ENCODE measurements around the gene WDTC1. TPM values are rescaled to one million over a fixed set of nuclear protein-coding genes. Genes with fewer than 3 reads are reported as not detected.
"Not testable (repeated sequence)": the region's sequence is repeated elsewhere in the genome, so short reads cannot be mapped to it uniquely, and the experiment has no call there.

Gene WDTC1, protein sequence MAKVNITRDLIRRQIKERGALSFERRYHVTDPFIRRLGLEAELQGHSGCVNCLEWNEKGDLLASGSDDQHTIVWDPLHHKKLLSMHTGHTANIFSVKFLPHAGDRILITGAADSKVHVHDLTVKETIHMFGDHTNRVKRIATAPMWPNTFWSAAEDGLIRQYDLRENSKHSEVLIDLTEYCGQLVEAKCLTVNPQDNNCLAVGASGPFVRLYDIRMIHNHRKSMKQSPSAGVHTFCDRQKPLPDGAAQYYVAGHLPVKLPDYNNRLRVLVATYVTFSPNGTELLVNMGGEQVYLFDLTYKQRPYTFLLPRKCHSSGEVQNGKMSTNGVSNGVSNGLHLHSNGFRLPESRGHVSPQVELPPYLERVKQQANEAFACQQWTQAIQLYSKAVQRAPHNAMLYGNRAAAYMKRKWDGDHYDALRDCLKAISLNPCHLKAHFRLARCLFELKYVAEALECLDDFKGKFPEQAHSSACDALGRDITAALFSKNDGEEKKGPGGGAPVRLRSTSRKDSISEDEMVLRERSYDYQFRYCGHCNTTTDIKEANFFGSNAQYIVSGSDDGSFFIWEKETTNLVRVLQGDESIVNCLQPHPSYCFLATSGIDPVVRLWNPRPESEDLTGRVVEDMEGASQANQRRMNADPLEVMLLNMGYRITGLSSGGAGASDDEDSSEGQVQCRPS
- 10 to 100 TPM; 46.7 to 54.0 (median 47.0) TPM for polyA plus RNA-seq (ENCODE audit: insufficient read length in 3 of 3)
- long read RNA-seq, donor 1, full-length matches to known transcripts = 3 of 3 reads
- long read RNA-seq, donor 1, partial matches to known transcripts = 0 of 3 reads
- long read RNA-seq, donor 1, other reads (novel, unspliced or antisense) = 0 of 3 reads
- long read RNA-seq, donor 2, full-length matches to known transcripts = 2 of 2 reads
- long read RNA-seq, donor 2, partial matches to known transcripts = 0 of 2 reads
- long read RNA-seq, donor 2, other reads (novel, unspliced or antisense) = 0 of 2 reads
- long read RNA-seq, donor 3, full-length matches to known transcripts = 7 of 7 reads
- long read RNA-seq, donor 3, partial matches to known transcripts = 0 of 7 reads
- long read RNA-seq, donor 3, other reads (novel, unspliced or antisense) = 0 of 7 reads
- long read RNA-seq, donor 4, full-length matches to known transcripts = 4 of 4 reads
- long read RNA-seq, donor 4, partial matches to known transcripts = 0 of 4 reads
- long read RNA-seq, donor 4, other reads (novel, unspliced or antisense) = 0 of 4 reads
- long read RNA-seq, donor 5 = 0 reads
- long read RNA-seq, donor 6, full-length matches to known transcripts = 3 of 3 reads
- long read RNA-seq, donor 6, partial matches to known transcripts = 0 of 3 reads
- long read RNA-seq, donor 6, other reads (novel, unspliced or antisense) = 0 of 3 reads
- long read RNA-seq, donor 7, full-length matches to known transcripts = 7 of 7 reads
- long read RNA-seq, donor 7, partial matches to known transcripts = 0 of 7 reads
- long read RNA-seq, donor 7, other reads (novel, unspliced or antisense) = 0 of 7 reads
- long read RNA-seq, donor 8, full-length matches to known transcripts = 3 of 3 reads
- long read RNA-seq, donor 8, partial matches to known transcripts = 0 of 3 reads
- long read RNA-seq, donor 8, other reads (novel, unspliced or antisense) = 0 of 3 reads
- long read RNA-seq, donor 9, full-length matches to known transcripts = 2 of 2 reads
- long read RNA-seq, donor 9, partial matches to known transcripts = 0 of 2 reads
- long read RNA-seq, donor 9, other reads (novel, unspliced or antisense) = 0 of 2 reads
- long read RNA-seq, donor 10, full-length matches to known transcripts = 2 of 2 reads
- long read RNA-seq, donor 10, partial matches to known transcripts = 0 of 2 reads
- long read RNA-seq, donor 10, other reads (novel, unspliced or antisense) = 0 of 2 reads
- long read RNA-seq, donor 11, full-length matches to known transcripts = 1 of 1 reads
- long read RNA-seq, donor 11, partial matches to known transcripts = 0 of 1 reads
- long read RNA-seq, donor 11, other reads (novel, unspliced or antisense) = 0 of 1 reads
- long read RNA-seq, donor 12, full-length matches to known transcripts = 9 of 15 reads
- long read RNA-seq, donor 12, partial matches to known transcripts = 6 of 15 reads
- long read RNA-seq, donor 12, other reads (novel, unspliced or antisense) = 0 of 15 reads
- long read RNA-seq, donor 13, full-length matches to known transcripts = 1 of 1 reads
- long read RNA-seq, donor 13, partial matches to known transcripts = 0 of 1 reads
- long read RNA-seq, donor 13, other reads (novel, unspliced or antisense) = 0 of 1 reads
- long read RNA-seq, donor 14 = 0 reads
- long read RNA-seq, donor 15, full-length matches to known transcripts = 7 of 7 reads
- long read RNA-seq, donor 15, partial matches to known transcripts = 0 of 7 reads
- long read RNA-seq, donor 15, other reads (novel, unspliced or antisense) = 0 of 7 reads
- long read RNA-seq, donor 16, full-length matches to known transcripts = 3 of 16 reads
- long read RNA-seq, donor 16, partial matches to known transcripts = 13 of 16 reads
- long read RNA-seq, donor 16, other reads (novel, unspliced or antisense) = 0 of 16 reads

DNA sequence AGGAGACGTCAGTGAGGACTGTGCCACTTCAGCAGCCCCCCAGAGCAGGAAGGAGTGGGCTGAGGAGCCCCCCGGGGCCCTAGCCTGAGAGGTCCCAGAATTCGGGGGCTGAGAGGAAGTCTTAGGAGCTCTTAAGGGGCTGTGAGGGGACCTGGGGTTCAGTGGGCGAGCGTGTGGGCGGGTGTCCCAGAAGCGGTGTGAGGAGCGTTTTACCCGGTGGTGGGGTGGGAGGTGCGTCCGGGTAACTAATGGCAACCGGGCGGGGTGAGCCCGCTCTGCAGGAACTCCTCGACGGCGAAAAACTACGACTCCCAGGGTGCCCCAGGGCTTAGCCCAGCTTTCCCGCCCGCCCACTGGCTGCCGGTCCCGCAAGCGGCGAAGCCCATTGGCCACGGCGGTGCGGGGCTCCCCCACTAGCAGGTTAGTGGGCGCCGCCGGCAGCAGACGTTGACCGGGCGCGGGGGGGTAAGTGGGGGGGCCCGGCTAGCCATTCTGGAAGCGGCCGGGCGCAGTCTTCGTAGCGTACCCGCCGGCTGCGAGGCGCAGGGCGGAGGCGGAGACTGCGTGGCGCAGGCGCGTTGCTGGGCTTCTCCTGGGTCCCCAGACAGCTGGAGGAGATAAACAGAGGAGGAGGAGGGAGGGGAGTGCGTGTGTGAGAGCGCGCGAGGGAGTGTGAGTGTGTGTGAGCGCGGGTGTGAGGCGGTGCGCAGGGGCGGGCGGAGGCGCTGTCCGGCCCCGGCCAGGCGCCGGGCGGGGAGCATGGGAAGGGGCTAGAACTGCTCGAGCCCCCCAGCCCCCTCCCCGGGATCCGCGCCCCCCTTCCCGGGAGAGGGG lies at the start of gene WDTC1:
WDTC1 (plus strand) TSS at position 584 of the 834 bp plus-strand sequence. CDS start 26,423 bp downstream, outside the sequence.
- peak; percentile 97 for DNase-seq

DNA sequence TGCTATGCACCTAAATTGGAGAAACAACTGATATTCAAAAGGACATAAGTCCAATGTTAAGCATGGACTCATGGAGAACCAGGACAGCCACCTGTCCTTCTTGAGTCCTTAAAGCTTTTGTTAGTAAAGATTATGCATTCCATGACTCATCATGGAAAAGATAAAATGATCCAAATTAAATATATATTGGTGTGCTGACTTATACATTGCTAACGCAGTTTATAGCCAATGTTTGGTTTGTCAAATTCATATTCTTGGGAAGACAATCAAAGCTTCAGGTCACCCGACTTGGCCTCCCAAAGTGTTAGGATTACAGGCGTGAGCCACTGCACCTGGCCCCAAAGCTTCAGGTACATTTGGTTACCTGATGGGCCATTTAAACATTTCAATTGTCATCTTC lies 49.8 kb upstream of the WDTC1 start:
- DNase-seq = not testable (repeated sequence)

DNA sequence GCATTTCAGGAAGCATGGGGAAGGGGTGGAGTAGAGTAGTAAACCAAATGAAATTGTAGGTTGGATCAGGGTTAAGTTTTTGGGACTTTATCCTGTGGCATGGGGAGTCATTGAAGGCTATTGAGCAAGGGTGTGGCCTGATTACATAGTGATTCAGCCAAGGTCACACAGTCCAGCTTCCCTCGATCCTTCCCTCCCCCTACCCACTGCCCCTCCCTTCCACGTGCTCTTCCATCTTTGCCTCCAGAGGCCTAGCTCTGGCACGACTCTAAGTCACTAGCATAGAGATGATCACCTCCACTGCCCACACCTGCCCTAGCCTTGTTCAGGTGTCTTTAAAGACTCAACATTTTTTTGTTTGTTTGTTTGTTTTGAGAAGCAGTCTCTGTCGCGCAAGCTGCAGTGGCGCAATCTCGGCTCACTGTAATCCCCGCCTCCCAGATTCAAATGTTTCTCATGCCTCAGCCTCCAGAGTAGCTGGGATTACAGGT lies 42.3 kb upstream of the WDTC1 start:
- DNase-seq = no peak

DNA sequence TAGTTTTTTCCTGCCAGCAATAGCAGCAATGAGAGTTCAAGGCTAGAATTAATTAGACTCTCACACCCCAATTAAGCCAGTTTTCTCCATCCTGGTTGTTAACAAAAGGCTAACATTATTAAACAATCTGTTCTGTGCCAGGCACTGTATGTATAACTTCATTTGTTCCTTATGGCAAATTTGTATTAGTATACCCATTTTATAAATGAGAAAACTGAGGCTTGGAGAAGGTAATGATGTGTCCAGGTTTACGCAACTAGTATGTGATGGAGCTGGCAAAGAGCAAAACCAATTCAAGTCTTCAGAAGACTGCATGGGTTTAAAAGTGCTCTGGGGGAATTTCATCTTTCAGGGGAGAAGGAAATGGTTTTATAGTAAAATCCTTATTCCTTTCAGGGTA lies 41.2 kb upstream of the WDTC1 start:
- no peak for DNase-seq

DNA sequence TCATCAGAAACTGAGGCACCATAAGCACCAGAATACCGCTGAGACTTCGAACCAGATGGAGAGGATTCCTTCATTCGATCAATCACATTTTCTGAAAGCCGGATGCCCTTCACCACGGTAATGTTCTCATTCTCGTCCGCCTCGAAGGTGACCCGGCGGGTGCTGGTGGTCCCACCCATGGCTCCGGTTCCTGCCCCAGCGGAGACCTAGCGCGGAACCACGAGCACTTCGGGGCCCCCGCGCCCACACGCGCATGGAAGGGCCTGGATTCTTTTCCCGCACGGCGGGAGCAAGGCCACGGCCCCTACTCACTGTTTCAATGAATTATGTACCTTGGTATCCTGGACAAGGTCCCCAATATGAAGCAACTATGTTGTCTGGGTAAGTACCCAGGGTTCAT lies 33.1 kb upstream of the WDTC1 start:
- DNase-seq = no peak

DNA sequence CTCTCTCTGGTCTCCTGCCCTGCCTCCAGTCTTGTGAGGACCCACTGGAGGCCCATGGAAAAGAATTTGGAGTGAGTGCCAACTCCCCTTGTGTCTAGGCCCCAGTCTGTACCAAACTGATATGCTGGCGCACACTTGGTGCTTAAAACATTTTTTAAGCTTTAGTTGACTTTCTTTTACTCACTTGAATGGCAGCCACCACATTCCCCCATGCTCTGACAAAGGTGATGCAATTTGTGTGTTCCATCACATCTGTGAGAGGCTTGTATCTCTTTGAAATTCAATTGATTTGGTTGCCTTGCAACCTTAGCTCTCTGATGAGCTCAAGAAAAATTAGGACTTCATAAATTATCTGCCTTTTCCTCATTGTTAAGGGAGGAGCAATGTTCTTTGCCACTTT lies 30.5 kb upstream of the WDTC1 start:
- no peak for DNase-seq

DNA sequence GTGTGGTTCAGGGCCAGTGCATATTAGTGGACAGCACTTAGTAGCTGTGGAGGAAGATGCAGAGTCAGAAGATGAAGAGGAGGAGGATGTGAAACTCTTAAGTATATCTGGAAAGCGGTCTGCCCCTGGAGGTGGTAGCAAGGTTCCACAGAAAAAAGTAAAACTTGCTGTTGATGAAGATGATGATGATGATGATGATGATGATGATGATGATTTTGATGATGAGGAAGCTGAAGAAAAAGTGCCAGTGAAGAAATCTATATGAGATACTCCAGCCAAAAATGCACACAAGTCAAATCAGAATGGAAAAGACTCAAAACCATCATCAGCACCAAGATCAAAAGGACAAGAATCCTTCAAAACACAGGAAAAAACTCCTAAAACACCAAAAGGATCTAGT lies 27.2 kb upstream of the WDTC1 start:
- DNase-seq = not testable (repeated sequence)

DNA sequence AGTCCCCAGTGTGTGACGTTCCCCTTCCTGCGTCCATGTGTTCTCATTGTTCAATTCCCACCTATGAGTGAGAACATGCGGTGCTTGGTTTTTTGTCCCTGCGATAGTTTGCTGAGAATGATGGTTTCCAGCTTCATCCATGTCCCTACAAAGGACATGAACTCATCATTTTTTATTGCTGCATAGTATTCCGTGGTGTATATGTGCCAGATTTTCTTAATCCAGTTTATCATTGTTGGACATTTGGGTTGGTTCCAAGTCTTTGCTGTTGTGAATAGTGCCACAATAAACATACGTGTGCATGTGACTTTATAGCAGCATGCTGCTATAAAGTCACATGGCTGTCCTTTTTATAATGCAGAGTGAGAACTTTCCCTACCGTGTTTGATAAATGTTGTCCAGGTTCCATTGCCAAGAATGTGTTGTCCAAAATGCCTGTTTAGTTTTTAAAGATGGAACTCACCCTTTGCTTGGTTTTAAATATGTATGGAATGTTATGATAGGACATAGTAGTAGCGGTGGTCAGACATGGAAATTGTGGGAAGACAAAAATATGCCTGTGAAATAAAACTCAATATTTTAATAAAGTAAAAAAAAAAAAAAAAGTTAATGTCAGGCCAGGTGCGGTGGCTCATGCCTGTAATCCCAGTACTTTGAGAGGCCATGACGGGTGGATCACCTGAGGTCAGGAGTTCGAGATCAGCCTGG lies 26.1 kb upstream of the WDTC1 start:
- not testable (repeated sequence) for DNase-seq

DNA sequence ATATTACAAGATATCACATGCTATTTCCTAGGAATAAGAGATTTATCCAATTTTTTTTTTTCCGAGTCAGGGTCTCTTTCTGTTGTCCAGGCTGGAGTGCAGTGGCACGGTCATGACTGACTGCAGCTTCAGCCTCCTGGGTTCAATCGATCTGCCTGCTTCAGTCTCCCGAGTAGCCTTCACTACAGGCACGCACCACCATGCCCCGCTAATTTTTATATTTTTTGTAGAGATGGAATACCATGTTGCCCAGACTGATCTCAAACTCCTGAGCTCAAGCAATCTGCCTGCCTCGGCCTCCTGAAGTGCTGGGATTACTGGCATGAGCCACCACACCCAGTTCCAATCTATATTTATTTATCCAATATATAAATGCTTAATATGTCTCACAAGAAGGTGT lies 18.0 kb upstream of the WDTC1 start:
- DNase-seq = no peak

DNA sequence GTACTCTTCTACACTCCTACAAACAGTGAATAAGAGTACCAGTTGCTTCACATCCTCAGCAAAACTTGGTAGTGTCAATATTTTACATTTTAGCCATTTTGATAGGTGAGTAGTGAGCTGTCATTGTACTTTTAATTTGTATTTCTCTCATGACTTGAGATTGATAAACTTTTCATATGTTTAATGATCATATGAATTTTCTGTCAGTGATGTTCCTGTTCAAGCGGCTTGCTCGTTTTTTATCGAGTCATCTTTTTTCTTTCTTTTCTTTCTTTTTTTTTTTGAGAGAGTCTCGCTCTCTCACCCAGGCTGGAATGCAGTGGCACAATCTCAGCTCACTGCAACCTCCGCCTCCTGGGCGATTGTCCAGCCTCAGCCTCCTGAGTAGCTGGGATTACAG lies 17.0 kb upstream of the WDTC1 start:
- no peak for DNase-seq

DNA sequence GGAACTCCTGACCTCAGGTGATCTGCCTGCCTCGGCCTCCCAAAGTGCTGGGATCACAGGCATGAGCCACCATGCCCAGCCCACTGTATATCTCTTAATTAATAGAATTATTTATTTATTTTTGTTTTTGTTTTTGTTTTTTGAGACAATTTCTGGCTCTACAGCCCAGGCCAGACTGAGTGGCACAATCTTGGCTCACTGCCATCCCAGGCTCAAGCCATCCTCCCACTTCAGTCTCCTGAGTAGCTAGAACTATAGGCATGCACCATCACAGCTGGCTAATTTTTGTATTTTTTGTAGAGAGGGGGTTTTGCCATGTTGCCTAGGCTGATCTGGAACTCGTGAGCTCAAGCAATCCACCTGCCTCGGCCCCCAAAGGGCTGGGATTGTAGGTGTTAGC lies 15.7 kb upstream of the WDTC1 start:
- no peak for DNase-seq

DNA sequence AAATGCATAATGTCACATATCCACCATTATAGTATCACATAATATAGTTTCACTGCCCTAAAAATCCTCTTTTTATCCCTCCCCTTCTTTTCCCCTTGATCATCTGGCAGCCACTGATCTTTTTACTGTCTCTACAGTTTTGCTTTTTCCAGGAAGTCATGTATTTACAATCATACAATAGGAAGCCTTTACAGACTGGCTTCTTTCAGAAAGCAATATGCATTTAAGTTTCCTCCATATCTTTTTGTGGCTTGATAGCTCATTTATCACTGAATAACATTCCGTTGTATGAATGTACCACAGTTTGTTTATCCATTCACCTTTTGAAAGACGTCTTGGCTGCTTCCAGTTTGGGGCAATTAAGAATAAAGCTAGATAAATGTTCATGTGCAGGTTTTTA lies 14.3 kb upstream of the WDTC1 start:
- no peak for DNase-seq

DNA sequence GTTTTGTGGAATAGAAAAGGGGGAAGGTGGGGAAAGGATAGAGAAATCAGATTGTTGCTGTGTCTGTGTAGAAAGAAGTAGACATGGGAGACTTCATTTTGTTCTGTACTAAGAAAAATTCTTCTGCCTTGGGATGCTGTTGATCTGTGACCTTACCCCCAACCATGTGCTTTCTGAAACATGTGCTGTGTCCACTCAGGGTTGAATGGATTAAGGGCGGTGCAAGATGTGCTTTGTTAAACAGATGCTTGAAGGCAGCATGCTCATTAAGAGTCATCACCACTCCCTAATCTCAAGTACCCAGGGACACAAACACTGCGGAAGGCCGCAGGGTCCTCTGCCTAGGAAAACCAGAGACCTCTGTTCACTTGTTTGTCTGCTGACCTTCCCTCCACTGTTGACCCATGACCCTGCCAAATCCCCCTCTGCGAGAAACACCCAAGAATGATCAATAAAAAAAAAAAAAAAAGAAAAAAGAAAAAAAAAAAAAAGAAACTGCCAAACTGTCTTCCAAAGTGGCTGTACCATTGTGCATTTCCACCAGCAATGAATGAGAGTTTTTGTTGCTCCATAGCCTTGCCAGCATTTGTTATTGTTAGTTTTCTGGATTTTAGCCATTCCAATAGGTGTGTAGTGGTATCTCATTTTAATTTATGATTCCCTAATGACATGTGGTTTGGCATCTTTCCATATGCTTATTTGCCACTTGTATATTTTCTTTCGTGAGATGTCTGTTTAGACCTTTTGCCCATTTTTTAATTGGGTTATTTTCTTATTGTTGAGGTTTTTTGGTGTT lies 13.5 kb upstream of the WDTC1 start:
- DNase-seq = not testable (repeated sequence)

DNA sequence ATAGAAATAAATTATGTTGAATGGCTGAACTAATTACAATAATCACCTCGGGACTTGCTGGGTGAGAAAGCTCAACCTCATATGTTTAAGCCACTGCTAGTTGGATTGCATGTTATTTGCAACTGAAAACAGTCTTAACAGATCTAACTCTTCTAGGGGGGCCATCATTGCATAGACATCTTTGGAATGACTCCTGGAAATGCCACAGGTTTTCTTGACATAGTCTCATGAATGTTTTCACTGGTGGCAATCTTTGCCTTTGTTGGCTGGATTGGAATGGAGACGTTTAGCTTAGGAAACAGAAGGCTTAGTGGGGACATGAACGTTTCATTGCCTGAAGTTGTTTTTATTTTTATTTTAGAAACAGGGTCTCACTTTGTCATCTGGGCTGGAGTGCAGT lies 8.8 kb upstream of the WDTC1 start:
- DNase-seq = no peak

DNA sequence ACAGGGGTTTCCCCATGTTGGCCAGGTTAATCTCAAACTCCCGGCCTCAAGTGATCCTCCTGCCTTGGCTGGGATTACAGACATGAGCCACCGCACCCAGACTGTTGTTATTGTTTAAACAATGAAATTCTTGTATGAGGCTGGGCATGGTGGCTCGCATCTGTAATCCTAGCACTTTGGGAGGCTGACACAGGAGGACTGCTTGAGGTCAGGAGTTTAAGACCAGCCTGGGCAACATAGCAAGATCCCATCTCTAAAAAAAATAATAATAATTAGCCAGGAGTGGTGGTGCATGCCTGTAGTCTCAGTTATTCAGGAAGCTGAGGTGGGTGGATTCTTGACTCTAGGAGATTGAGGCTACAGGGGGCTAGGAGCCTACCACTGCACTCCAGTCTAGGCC lies 6.7 kb upstream of the WDTC1 start:
- no peak for DNase-seq

DNA sequence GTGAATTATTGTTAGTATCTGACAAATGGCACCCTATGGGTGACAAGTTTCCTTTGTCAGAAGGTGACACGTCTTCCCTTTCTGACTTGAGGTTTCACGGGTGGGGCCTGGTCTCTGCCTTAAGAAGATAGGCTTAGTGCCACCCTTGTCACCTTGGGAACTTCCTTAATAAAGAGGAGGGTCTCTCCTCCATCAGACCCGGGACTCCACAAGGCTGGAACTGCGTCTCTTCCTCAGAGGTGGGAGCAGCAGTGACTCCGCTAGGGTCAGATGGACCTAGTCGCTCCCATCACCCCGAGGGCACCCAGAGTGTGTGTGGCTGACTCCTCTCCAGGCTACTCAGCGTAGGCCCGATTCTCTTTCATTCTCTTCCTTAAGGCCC lies 774 bp upstream of the WDTC1 start:
- no peak for DNase-seq

DNA sequence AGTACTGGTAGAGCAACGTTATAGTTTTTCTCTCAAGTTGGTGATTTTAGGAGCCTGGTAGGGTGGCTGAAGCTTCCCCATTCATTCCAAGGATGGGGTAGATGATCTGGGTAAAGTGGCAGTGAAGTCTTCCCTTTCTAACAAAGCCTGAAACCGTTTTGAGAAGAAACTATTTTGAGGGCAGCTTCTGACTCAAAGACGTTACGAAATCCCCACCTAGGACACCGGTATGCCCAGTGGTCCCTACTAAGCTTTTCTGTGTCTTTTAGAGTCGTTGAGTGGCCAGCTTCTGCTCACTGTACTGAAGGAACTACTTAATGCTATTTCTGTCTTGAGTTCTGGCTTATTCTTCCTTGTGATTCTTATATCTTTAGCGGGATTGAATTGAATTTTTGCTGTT lies 1.4 kb downstream of the WDTC1 start:
- DNase-seq = no peak
